Measurements from ENCODE around the gene TRAF3IP3. TPM values are rescaled to one million over a fixed set of nuclear protein-coding genes. Genes with fewer than 3 reads are reported as not detected.

TRAF3IP3 gene
- total and polyA plus RNA-seq, 2 of the 13 experiments (the other 11 are each of a cell fraction or from before 2014, with no cell fraction given) = not detected

DNA sequence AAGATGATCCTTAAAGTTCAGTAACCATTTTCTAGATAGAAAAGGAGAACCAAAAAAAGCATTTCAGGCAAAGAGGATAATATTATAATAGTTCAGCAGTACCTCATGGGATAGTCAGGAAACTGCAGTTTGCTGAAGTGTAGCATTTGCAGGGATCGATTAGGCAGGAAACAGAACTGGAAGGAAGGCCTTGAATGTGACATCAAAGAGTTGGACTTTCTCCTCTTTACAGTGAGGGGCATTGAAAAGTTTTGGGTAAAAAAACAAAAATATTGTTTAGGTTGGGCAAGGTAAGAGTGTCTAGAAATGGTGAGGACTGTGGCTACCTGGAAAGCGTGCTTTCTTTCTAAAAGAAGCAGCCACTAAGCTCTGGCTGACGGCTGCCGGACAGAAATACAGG, 58.0 kb downstream of the TRAF3IP3 start (continued):
- TF ChIP-seq, protein P1, sequence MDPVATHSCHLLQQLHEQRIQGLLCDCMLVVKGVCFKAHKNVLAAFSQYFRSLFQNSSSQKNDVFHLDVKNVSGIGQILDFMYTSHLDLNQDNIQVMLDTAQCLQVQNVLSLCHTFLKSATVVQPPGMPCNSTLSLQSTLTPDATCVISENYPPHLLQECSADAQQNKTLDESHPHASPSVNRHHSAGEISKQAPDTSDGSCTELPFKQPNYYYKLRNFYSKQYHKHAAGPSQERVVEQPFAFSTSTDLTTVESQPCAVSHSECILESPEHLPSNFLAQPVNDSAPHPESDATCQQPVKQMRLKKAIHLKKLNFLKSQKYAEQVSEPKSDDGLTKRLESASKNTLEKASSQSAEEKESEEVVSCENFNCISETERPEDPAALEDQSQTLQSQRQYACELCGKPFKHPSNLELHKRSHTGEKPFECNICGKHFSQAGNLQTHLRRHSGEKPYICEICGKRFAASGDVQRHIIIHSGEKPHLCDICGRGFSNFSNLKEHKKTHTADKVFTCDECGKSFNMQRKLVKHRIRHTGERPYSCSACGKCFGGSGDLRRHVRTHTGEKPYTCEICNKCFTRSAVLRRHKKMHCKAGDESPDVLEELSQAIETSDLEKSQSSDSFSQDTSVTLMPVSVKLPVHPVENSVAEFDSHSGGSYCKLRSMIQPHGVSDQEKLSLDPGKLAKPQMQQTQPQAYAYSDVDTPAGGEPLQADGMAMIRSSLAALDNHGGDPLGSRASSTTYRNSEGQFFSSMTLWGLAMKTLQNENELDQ (CRISPR knock-in tag; IDR thresholded peaks at IDR 0.05; ENCODE audit: borderline replicate concordance) = no peak
- TF ChIP-seq ZMAT3 (CRISPR knock-in tag; conservative IDR thresholded peaks at IDR 0.05) = no peak
- TF ChIP-seq, protein P2, sequence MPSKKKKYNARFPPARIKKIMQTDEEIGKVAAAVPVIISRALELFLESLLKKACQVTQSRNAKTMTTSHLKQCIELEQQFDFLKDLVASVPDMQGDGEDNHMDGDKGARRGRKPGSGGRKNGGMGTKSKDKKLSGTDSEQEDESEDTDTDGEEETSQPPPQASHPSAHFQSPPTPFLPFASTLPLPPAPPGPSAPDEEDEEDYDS (CRISPR knock-in tag; IDR thresholded peaks at IDR 0.05) = no peak
- TF ChIP-seq, protein P3, sequence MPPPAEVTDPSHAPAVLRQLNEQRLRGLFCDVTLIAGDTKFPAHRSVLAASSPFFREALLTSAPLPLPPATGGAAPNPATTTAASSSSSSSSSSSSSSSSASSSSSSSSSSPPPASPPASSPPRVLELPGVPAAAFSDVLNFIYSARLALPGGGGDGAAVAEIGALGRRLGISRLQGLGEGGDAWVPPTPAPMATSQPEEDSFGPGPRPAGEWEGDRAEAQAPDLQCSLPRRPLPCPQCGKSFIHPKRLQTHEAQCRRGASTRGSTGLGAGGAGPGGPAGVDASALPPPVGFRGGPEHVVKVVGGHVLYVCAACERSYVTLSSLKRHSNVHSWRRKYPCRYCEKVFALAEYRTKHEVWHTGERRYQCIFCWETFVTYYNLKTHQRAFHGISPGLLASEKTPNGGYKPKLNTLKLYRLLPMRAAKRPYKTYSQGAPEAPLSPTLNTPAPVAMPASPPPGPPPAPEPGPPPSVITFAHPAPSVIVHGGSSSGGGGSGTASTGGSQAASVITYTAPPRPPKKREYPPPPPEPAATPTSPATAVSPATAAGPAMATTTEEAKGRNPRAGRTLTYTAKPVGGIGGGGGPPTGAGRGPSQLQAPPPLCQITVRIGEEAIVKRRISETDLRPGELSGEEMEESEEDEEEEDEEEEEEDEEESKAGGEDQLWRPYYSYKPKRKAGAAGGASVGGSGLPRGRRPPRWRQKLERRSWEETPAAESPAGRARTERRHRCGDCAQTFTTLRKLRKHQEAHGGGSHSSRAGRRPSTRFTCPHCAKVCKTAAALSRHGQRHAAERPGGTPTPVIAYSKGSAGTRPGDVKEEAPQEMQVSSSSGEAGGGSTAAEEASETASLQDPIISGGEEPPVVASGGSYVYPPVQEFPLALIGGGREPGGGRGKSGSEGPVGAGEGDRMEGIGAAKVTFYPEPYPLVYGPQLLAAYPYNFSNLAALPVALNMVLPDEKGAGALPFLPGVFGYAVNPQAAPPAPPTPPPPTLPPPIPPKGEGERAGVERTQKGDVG (CRISPR knock-in tag; IDR thresholded peaks at IDR 0.05; ENCODE audit: borderline replicate concordance) = no peak
- TF ChIP-seq, protein P4, sequence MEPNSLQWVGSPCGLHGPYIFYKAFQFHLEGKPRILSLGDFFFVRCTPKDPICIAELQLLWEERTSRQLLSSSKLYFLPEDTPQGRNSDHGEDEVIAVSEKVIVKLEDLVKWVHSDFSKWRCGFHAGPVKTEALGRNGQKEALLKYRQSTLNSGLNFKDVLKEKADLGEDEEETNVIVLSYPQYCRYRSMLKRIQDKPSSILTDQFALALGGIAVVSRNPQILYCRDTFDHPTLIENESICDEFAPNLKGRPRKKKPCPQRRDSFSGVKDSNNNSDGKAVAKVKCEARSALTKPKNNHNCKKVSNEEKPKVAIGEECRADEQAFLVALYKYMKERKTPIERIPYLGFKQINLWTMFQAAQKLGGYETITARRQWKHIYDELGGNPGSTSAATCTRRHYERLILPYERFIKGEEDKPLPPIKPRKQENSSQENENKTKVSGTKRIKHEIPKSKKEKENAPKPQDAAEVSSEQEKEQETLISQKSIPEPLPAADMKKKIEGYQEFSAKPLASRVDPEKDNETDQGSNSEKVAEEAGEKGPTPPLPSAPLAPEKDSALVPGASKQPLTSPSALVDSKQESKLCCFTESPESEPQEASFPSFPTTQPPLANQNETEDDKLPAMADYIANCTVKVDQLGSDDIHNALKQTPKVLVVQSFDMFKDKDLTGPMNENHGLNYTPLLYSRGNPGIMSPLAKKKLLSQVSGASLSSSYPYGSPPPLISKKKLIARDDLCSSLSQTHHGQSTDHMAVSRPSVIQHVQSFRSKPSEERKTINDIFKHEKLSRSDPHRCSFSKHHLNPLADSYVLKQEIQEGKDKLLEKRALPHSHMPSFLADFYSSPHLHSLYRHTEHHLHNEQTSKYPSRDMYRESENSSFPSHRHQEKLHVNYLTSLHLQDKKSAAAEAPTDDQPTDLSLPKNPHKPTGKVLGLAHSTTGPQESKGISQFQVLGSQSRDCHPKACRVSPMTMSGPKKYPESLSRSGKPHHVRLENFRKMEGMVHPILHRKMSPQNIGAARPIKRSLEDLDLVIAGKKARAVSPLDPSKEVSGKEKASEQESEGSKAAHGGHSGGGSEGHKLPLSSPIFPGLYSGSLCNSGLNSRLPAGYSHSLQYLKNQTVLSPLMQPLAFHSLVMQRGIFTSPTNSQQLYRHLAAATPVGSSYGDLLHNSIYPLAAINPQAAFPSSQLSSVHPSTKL (CRISPR knock-in tag; IDR thresholded peaks at IDR 0.05) = peak; percentile 59
- TF ChIP-seq, protein P5, sequence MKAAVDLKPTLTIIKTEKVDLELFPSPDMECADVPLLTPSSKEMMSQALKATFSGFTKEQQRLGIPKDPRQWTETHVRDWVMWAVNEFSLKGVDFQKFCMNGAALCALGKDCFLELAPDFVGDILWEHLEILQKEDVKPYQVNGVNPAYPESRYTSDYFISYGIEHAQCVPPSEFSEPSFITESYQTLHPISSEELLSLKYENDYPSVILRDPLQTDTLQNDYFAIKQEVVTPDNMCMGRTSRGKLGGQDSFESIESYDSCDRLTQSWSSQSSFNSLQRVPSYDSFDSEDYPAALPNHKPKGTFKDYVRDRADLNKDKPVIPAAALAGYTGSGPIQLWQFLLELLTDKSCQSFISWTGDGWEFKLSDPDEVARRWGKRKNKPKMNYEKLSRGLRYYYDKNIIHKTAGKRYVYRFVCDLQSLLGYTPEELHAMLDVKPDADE (CRISPR knock-in tag; IDR thresholded peaks at IDR 0.05) = no peak
- TF ChIP-seq, protein P6, sequence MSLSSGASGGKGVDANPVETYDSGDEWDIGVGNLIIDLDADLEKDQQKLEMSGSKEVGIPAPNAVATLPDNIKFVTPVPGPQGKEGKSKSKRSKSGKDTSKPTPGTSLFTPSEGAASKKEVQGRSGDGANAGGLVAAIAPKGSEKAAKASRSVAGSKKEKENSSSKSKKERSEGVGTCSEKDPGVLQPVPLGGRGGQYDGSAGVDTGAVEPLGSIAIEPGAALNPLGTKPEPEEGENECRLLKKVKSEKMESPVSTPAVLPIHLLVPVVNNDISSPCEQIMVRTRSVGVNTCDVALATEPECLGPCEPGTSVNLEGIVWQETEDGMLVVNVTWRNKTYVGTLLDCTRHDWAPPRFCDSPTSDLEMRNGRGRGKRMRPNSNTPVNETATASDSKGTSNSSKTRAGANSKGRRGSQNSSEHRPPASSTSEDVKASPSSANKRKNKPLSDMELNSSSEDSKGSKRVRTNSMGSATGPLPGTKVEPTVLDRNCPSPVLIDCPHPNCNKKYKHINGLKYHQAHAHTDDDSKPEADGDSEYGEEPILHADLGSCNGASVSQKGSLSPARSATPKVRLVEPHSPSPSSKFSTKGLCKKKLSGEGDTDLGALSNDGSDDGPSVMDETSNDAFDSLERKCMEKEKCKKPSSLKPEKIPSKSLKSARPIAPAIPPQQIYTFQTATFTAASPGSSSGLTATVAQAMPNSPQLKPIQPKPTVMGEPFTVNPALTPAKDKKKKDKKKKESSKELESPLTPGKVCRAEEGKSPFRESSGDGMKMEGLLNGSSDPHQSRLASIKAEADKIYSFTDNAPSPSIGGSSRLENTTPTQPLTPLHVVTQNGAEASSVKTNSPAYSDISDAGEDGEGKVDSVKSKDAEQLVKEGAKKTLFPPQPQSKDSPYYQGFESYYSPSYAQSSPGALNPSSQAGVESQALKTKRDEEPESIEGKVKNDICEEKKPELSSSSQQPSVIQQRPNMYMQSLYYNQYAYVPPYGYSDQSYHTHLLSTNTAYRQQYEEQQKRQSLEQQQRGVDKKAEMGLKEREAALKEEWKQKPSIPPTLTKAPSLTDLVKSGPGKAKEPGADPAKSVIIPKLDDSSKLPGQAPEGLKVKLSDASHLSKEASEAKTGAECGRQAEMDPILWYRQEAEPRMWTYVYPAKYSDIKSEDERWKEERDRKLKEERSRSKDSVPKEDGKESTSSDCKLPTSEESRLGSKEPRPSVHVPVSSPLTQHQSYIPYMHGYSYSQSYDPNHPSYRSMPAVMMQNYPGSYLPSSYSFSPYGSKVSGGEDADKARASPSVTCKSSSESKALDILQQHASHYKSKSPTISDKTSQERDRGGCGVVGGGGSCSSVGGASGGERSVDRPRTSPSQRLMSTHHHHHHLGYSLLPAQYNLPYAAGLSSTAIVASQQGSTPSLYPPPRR (CRISPR knock-in tag; IDR thresholded peaks at IDR 0.05; ENCODE audit: borderline replicate concordance) = no peak
- TF ChIP-seq KDM2A (CRISPR knock-in tag; IDR thresholded peaks at IDR 0.05; ENCODE audit: borderline replicate concordance, low read depth) = no peak
- TF ChIP-seq DR1 (CRISPR knock-in tag; IDR thresholded peaks at IDR 0.05) = no peak
- TF ChIP-seq, protein P7, sequence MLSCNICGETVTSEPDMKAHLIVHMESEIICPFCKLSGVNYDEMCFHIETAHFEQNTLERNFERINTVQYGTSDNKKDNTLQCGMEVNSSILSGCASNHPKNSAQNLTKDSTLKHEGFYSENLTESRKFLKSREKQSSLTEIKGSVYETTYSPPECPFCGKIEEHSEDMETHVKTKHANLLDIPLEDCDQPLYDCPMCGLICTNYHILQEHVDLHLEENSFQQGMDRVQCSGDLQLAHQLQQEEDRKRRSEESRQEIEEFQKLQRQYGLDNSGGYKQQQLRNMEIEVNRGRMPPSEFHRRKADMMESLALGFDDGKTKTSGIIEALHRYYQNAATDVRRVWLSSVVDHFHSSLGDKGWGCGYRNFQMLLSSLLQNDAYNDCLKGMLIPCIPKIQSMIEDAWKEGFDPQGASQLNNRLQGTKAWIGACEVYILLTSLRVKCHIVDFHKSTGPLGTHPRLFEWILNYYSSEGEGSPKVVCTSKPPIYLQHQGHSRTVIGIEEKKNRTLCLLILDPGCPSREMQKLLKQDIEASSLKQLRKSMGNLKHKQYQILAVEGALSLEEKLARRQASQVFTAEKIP (CRISPR knock-in tag; IDR thresholded peaks at IDR 0.05; ENCODE audit: borderline replicate concordance) = no peak

Measured in HepG2 (cell line).